ENCODE data around the gene OARD1.

DNA sequence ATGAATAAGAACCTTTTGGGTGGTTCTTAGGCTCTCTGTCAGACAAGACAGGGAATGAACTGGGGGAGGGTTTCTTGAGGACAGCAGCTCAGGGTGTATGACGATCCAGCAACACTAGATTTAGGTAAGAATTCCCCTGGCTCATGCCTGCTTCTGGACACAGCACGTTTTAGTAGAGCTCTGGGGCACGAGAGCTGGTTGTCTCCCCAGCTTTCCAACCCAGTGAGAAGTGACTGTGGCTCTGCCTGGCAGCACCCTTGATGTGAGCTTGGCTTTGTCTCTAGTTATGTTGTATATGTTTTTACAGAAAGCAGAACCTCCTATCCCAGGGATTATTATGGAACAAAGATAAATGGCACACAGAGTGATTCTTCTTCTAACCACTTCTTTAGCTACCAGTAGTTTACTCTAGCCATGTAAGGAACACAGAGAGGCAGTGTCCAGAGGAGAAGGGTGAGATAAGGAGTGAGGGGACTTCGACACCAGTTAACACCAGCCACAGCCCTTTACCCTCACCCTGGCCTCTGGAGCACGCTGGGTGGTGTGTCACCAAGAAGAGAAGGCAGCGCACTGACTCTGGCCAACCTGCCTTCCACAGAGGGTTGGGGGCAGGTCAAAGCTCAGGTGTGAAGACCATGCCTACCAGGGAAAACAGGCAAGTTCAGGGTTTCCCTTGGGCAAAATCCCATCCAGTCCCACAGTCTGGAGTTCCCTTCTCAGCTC lies 15.2 kb downstream of the OARD1 start:
- TF ChIP-seq, protein P1, sequence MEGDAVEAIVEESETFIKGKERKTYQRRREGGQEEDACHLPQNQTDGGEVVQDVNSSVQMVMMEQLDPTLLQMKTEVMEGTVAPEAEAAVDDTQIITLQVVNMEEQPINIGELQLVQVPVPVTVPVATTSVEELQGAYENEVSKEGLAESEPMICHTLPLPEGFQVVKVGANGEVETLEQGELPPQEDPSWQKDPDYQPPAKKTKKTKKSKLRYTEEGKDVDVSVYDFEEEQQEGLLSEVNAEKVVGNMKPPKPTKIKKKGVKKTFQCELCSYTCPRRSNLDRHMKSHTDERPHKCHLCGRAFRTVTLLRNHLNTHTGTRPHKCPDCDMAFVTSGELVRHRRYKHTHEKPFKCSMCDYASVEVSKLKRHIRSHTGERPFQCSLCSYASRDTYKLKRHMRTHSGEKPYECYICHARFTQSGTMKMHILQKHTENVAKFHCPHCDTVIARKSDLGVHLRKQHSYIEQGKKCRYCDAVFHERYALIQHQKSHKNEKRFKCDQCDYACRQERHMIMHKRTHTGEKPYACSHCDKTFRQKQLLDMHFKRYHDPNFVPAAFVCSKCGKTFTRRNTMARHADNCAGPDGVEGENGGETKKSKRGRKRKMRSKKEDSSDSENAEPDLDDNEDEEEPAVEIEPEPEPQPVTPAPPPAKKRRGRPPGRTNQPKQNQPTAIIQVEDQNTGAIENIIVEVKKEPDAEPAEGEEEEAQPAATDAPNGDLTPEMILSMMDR (IDR thresholded peaks at IDR 0.05; ENCODE audit: insufficient read depth, low read depth, low read length), result no peak
- TF ChIP-seq EZH2 (IDR thresholded peaks at IDR 0.05; ENCODE audit: insufficient read depth, low read length), result no peak
